H1 (cell line): ENCODE data around the gene COL8A1. TPM values are rescaled to one million over a fixed set of nuclear protein-coding genes. Genes with fewer than 3 reads are reported as not detected.

ENCODE experiments used
- CTCF ChIA-PET: fragments of 300-600 bp; sonication (Branson Sonifier 250); formaldehyde crosslinking; loops from one replicate; lab custom pipeline; 2021; ENCODE audit not compliant: partially characterized antibody; lab: Charles Lee
- POLR2A ChIA-PET: fragments of 300-600 bp; sonication (Branson Sonifier 250); formaldehyde crosslinking; loops from one replicate; lab custom pipeline; 2021; ENCODE audit warnings: inconsistent platforms; ENCODE audit not compliant: partially characterized antibody; lab: Charles Lee
- DNase-seq, 2 experiments: peaks; one replicate each; pipeline versions ENCODE4 v3.0.0 to v3.0.0-alpha.2; 2010 to 2022; ENCODE audit warnings: low spot score in 2 of 2, low read depth in 1 of 2, mixed read lengths in 1 of 2
- FAIRE-seq: peaks from 2 replicates; lab custom pipeline; 2011; peaks lifted over from hg19 to GRCh38; lab: Jason Lieb, UNC
- H2AFZ ChIP-seq: 2 replicates; pipeline ENCODE4 v1.8.1; 2012; ENCODE audit warnings: low read length, inconsistent platforms
- H2AK5ac ChIP-seq: 2 replicates; pipeline ENCODE4 v1.6.1; 2013; ENCODE audit warnings: low read depth, low read length
- H2BK120ac ChIP-seq: replicated peaks from 2 replicates; pipeline ENCODE3; 2013; ENCODE audit warnings: low read depth, low read length, inconsistent platforms
- H2BK12ac ChIP-seq: 2 replicates; pipeline ENCODE4 v1.6.1; 2013; ENCODE audit warnings: low read depth, low read length
- H2BK15ac ChIP-seq: 2 replicates; pipeline ENCODE4 v1.6.1; 2013; ENCODE audit warnings: low read length
- H2BK20ac ChIP-seq: 2 replicates; pipeline ENCODE4 v1.6.1; 2013; ENCODE audit warnings: low read length
- H2BK5ac ChIP-seq: 2 replicates; pipeline ENCODE4 v1.6.1; 2013; ENCODE audit warnings: low read depth, low read length
- H3K14ac ChIP-seq: 2 replicates; pipeline ENCODE4 v1.6.1; 2013; ENCODE audit warnings: inconsistent platforms; ENCODE audit not compliant: insufficient read length
- H3K18ac ChIP-seq: 2 replicates; pipeline ENCODE4 v1.6.1; 2013; ENCODE audit warnings: low read length; ENCODE audit errors: extremely low read depth
- H3K23ac ChIP-seq: 2 replicates; pipeline ENCODE4 v1.6.1; 2013; ENCODE audit warnings: inconsistent platforms; ENCODE audit not compliant: insufficient read length
- H3K23me2 ChIP-seq: 2 replicates; pipeline ENCODE4 v1.6.1; 2013; ENCODE audit warnings: low read depth, low read length
- H3K27ac ChIP-seq: 2 replicates; pipeline ENCODE4 v1.6.1; 2011; ENCODE audit warnings: low read depth, low read length, inconsistent platforms
- H3K27me3 ChIP-seq, 4 experiments: replicated peaks in 1 of 4; 1 replicate in 1 of 4; 2 replicates in 3 of 4; pipeline versions ENCODE4 v1.6.1 to v1.8.1; 2011 to 2013; ENCODE audit warnings: low read length in 3 of 4, mild to moderate bottlenecking in 3 of 4, inconsistent platforms in 2 of 4, mixed read lengths in 2 of 4, moderate library complexity in 1 of 4; ENCODE audit not compliant: control insufficient read depth in 3 of 4, insufficient read depth in 3 of 4; ENCODE audit errors: extremely low read depth in 1 of 4
- H3K36me3 ChIP-seq, 4 experiments: 2 replicates each; pipeline versions ENCODE4 v1.6.1 to v1.8.1; 2011 to 2013; ENCODE audit warnings: mild to moderate bottlenecking in 4 of 4, low read length in 3 of 4, moderate library complexity in 2 of 4, control low read depth in 1 of 4, inconsistent platforms in 1 of 4; ENCODE audit not compliant: insufficient read depth in 4 of 4, control insufficient read depth in 2 of 4
- H3K4ac ChIP-seq: replicated peaks from 2 replicates; pipeline ENCODE3; 2013; ENCODE audit warnings: low read length, low read depth, mixed read lengths, inconsistent platforms; ENCODE audit not compliant: insufficient read length
- H3K4me1 ChIP-seq, 4 experiments: replicated peaks in 1 of 4; 1 replicate in 1 of 4; 2 replicates in 3 of 4; pipeline versions ENCODE4 v1.6.1 to v1.8.1; 2011 to 2013; ENCODE audit warnings: low read length in 3 of 4, inconsistent platforms in 2 of 4, mixed read lengths in 1 of 4; ENCODE audit not compliant: insufficient read depth in 4 of 4, control insufficient read depth in 3 of 4
- H3K4me2 ChIP-seq, 2 experiments: 2 replicates each; pipeline versions ENCODE4 v1.6.1 to v1.8.1; 2011 to 2013; ENCODE audit warnings: low read depth in 2 of 2, low read length in 2 of 2, control low read depth in 1 of 2, inconsistent platforms in 1 of 2, mild to moderate bottlenecking in 1 of 2; ENCODE audit not compliant: insufficient read depth in 1 of 2
- H3K4me3 ChIP-seq, 4 experiments: fragments of 200-600, 300-600 bp in 1 of 4; sonication (generic), shearing (Covaris generic), sonication (Bioruptor Twin) in 1 of 4; 2 replicates each; pipeline versions ENCODE4 v1.5.1 to v1.8.1; 2011 to 2016; ENCODE audit warnings: low read length in 4 of 4, low read depth in 3 of 4, control low read depth in 2 of 4, inconsistent platforms in 2 of 4, mild to moderate bottlenecking in 2 of 4, mixed read lengths in 1 of 4, moderate library complexity in 1 of 4; ENCODE audit not compliant: insufficient read depth in 2 of 4; ENCODE audit errors: extremely low read depth in 1 of 4
- H3K56ac ChIP-seq: replicated peaks from 2 replicates; pipeline ENCODE3; 2013; ENCODE audit warnings: low read depth, mild to moderate bottlenecking, mixed read lengths, low read length, inconsistent platforms; ENCODE audit not compliant: insufficient read length
- H3K79me1 ChIP-seq: 2 replicates; pipeline ENCODE4 v1.6.1; 2013; ENCODE audit warnings: low read depth, low read length, control low read depth
- H3K79me2 ChIP-seq, 2 experiments: 2 replicates each; pipeline versions ENCODE4 v1.6.1 to v1.8.1; 2012 to 2013; ENCODE audit warnings: low read length in 2 of 2, mild to moderate bottlenecking in 2 of 2, inconsistent platforms in 1 of 2; ENCODE audit not compliant: insufficient read depth in 2 of 2, control insufficient read depth in 1 of 2
- H3K9ac ChIP-seq, 4 experiments: replicated peaks in 1 of 4; 1 replicate in 1 of 4; 2 replicates in 3 of 4; pipeline versions ENCODE4 v1.6.1 to v1.8.1; 2011 to 2013; ENCODE audit warnings: low read depth in 3 of 4, low read length in 3 of 4, control low read depth in 2 of 4, mild to moderate bottlenecking in 2 of 4, moderate library complexity in 2 of 4, inconsistent platforms in 1 of 4; ENCODE audit errors: extremely low read depth in 1 of 4
- H3K9me3 ChIP-seq, 2 experiments: 2 replicates each; pipeline versions ENCODE4 v1.6.1 to v1.8.1; 2012 to 2013; ENCODE audit warnings: mild to moderate bottlenecking in 2 of 2, moderate library complexity in 2 of 2, control low read depth in 1 of 2, inconsistent platforms in 1 of 2, low read depth in 1 of 2, low read length in 1 of 2, mixed read lengths in 1 of 2; ENCODE audit not compliant: insufficient read depth in 2 of 2
- H4K20me1 ChIP-seq, 2 experiments: replicated peaks in 1 of 2; 2 replicates each; pipeline versions ENCODE3 to v1.8.1; 2011 to 2013; ENCODE audit warnings: inconsistent platforms in 2 of 2, low read length in 2 of 2, mild to moderate bottlenecking in 1 of 2; ENCODE audit not compliant: insufficient read depth in 2 of 2, control insufficient read depth in 1 of 2
- H4K5ac ChIP-seq: 2 replicates; pipeline ENCODE4 v1.6.1; 2013; ENCODE audit warnings: low read length, low read depth, mixed read lengths, inconsistent platforms; ENCODE audit not compliant: insufficient read length
- H4K8ac ChIP-seq: 2 replicates; pipeline ENCODE4 v1.8.0; 2013; ENCODE audit warnings: mild to moderate bottlenecking, moderate library complexity, low read length, inconsistent platforms; ENCODE audit not compliant: insufficient read depth; ENCODE audit errors: extremely low read depth
- H4K91ac ChIP-seq: replicated peaks from 2 replicates; pipeline ENCODE3; 2013; ENCODE audit warnings: low read length, mixed read lengths, inconsistent platforms; ENCODE audit not compliant: insufficient read length
- CHD2 ChIP-seq: IDR thresholded peaks from 2 replicates; pipeline ENCODE4 v1.6.1; 2012; ENCODE audit warnings: low read length, improper control_type of control experiment
- EGR1 ChIP-seq: IDR thresholded peaks from 2 replicates; pipeline ENCODE4 v1.6.1; 2011; ENCODE audit warnings: low read depth, low read length, borderline replicate concordance
- FOSL1 ChIP-seq: IDR thresholded peaks from 2 replicates; pipeline ENCODE4 v1.6.1; 2011; ENCODE audit warnings: mild to moderate bottlenecking, low read depth, low read length, moderate library complexity; ENCODE audit not compliant: insufficient read depth
- HDAC6 ChIP-seq: IDR thresholded peaks from one replicate; pipeline ENCODE4 v1.7.1; 2012; ENCODE audit warnings: low read depth, mild to moderate bottlenecking, inconsistent platforms, low read length, moderate library complexity
- JUN ChIP-seq: IDR thresholded peaks from 2 replicates; pipeline ENCODE4 v1.6.1; 2011; ENCODE audit warnings: low read depth, mild to moderate bottlenecking, improper control_type of control experiment, low read length
- KDM1A ChIP-seq: fragments of 200-600, 300-600 bp; sonication (generic); IDR thresholded peaks from 2 replicates; pipeline ENCODE4 v1.7.1; 2016; ENCODE audit warnings: mild to moderate bottlenecking, low read length, borderline replicate concordance
- POLR2AphosphoS5 ChIP-seq: IDR thresholded peaks from 2 replicates; pipeline ENCODE4 v1.6.1; 2011; ENCODE audit warnings: low read depth, low read length
- POU5F1 ChIP-seq: IDR thresholded peaks from 2 replicates; pipeline ENCODE4 v1.6.1; 2011; ENCODE audit warnings: low read depth, mild to moderate bottlenecking, low read length, moderate library complexity
- WGBS, 2 experiments: shearing (Covaris generic) in 1 of 2; methylation state at CpG; one replicate each; pipeline versions ENCODE4 v1.1.6 to v1.1.7; 2013 to 2015; ENCODE audit warnings: low lambda C conversion rate in 2 of 2, mixed read lengths in 2 of 2, inconsistent platforms in 1 of 2, low coverage in 1 of 2, missing lambda C conversion rate in 1 of 2; ENCODE audit not compliant: insufficient replicate concordance in 2 of 2, insufficient coverage in 1 of 2, insufficient read length in 1 of 2; ENCODE audit errors: extremely low coverage in 1 of 2, missing lambda C conversion rate in 1 of 2; 5-methylcytosine and 5-hydroxymethylcytosine counted together
- polyA plus RNA-seq, 7 experiments: library from polyadenylated mRNA; depleted of rRNA in 3 of 7; stranded (reverse) in 5 of 7; unstranded in 2 of 7; fragments of >200 nt in 5 of 7; fragments of 200-250 nt in 2 of 7; gene quantifications; 1 replicate in 5 of 7; 2 replicates in 1 of 7; 4 replicates in 1 of 7; pipeline versions ENCODE4 v1.2.1 to v1.2.3, GENCODE V29; 2011 to 2013; ENCODE audit warnings: missing spikeins in 2 of 7, mixed read lengths in 2 of 7
- total RNA-seq: library from RNA; stranded (reverse); fragmentation: NEBNext Ultra II Directional; extraction: Animal tissue kit (Norgen Biotek cat#: 25700); gene quantifications from 2 replicates; pipeline ENCODE4 v1.2.1, GENCODE V29; 2021

COL8A1 gene
- total and polyA plus RNA-seq, 2 of the 8 experiments (the other 6 are each of a cell fraction or from before 2014, with no cell fraction given) = 0.21 to 1.2 TPM

- H2AK5ac ChIP-seq = no peak overlapping the region
- H2BK12ac ChIP-seq = no peak overlapping the region
- no peak overlapping the region for H4K8ac ChIP-seq
- H3K14ac ChIP-seq = no peak overlapping the region
- ChIA-PET CTCF (interaction anchor here (0.5 kb wide), 1 partner anchor 579 kb away, joined by 3 read pairs; no protein-coding TSS in a partner anchor), POLR2A (no interaction called here)
- no peak overlapping the region for H3K4me2 ChIP-seq
- H3K23me2 ChIP-seq = no peaks in the 10 kb centered on the region
- H3K27me3 ChIP-seq = no peaks in the 10 kb centered on the region
- H4K20me1 ChIP-seq = no peaks in the 10 kb centered on the region
- H3K36me3 ChIP-seq = no peaks in the 10 kb centered on the region
- no peak overlapping the region for H3K23ac ChIP-seq
- peaks cover 0 to 42% of the 10 kb centered on the region in 2 experiments; a peak in 2 of 4 replicates for H3K79me2 ChIP-seq
- no peak overlapping the region for H3K56ac ChIP-seq
- H3K4me1 ChIP-seq = no peaks in the 10 kb centered on the region
- no peak for FAIRE-seq
- H2BK15ac ChIP-seq = no peak overlapping the region
- H3K27ac ChIP-seq = no peak overlapping the region
- 91% methylated on average over 3 of the region's 3 CpGs; no CpG with 5 or more reads in 1 of the 2 experiments for WGBS, 2 experiments
- H2BK5ac ChIP-seq = no peak overlapping the region
- no peak overlapping the region for H2BK120ac ChIP-seq
- no peak overlapping the region for H3K4ac ChIP-seq
- no peak overlapping the region for H4K91ac ChIP-seq
- H2AFZ ChIP-seq = no peak overlapping the region
- H3K4me3 ChIP-seq = no peak overlapping the region
- H3K79me1 ChIP-seq = no peaks in the 10 kb centered on the region; the same call in 1 of the 2 replicates
- no peak for DNase-seq
- no peak overlapping the region for H3K9ac ChIP-seq
- no peak overlapping the region for H2BK20ac ChIP-seq
- no peaks in the 10 kb centered on the region for H3K9me3 ChIP-seq
- no peak overlapping the region for H3K18ac ChIP-seq
- H4K5ac ChIP-seq = no peak overlapping the region
- TF ChIP-seq FOSL1 = no peak
- no peak for TF ChIP-seq JUN
- no peak for TF ChIP-seq CHD2
- no peak for TF ChIP-seq KDM1A
- no peak for TF ChIP-seq HDAC6
- TF ChIP-seq EGR1 = no peak
- no peak for TF ChIP-seq POLR2AphosphoS5
- TF ChIP-seq POU5F1 = no peak
These were observed 186.7 kb downstream of the COL8A1 start for GRCh38 chr3:99825004-99825640.
